ENCODE data around the gene UBXN6.

- TF ChIP-seq CTCF (conservative IDR thresholded peaks at IDR 0.05 in 1 of 2, IDR thresholded peaks at IDR 0.05 in 1 of 2; ENCODE audit: extremely low read depth in 1 of 2, insufficient read depth in 1 of 2, low read depth in 1 of 2, low read length in 2 of 2) (no peak), EZH2 (IDR thresholded peaks at IDR 0.05; ENCODE audit: borderline replicate concordance, low read length) (no peak)
These were observed 48.3 kb downstream of the UBXN6 start for GRCh38 chr19:4409123-4409933.
